Fibroblast of upper back skin (primary cell): ENCODE data around the gene RAB31.
"Not testable (repeated sequence)": the region's sequence is repeated elsewhere in the genome, so short reads cannot be mapped to it uniquely, and the experiment has no call there.

Experiments used
- DNase-seq: peaks from one replicate; pipeline ENCODE4 v3.0.0-alpha.2; 2013

Gene RAB31

GRCh38 chr18:9869715-9870430 lies 161.8 kb downstream of the RAB31 start:
- peak; percentile 80 for DNase-seq

GRCh38 chr18:9870431-9871008 lies 162.4 kb downstream of the RAB31 start:
- DNase-seq: no peak

GRCh38 chr18:9871244-9871746 lies 163.2 kb downstream of the RAB31 start:
- DNase-seq: no peak

- no peak for DNase-seq
Observed at GRCh38 chr18:9872823-9873222, 164.7 kb downstream of the RAB31 start.

- peak; percentile 21 for DNase-seq
Observed at GRCh38 chr18:9874728-9875127, 166.6 kb downstream of the RAB31 start.

- no peak for DNase-seq
Observed at GRCh38 chr18:9876212-9876866, 168.2 kb downstream of the RAB31 start.

GRCh38 chr18:9876867-9877654 lies 169.0 kb downstream of the RAB31 start:
- peak; percentile 82 for DNase-seq

- no peak for DNase-seq
Observed at GRCh38 chr18:9877655-9878014, 169.5 kb downstream of the RAB31 start.

GRCh38 chr18:9878095-9878494 lies 170.0 kb downstream of the RAB31 start:
- DNase-seq: no peak

- no peak for DNase-seq
Observed at GRCh38 chr18:9878783-9879242, 170.7 kb downstream of the RAB31 start.

GRCh38 chr18:9884090-9884489 lies 176.0 kb downstream of the RAB31 start:
- DNase-seq: no peak

- no peak for DNase-seq
Observed at GRCh38 chr18:9884532-9885140, 176.5 kb downstream of the RAB31 start.

- no peak for DNase-seq
Observed at GRCh38 chr18:9885170-9886004, 177.3 kb downstream of the RAB31 start, which contains the start of gene TXNDC2. TSS of gene TXNDC2 (plus strand) at chr18:9885973. CDS start at chr18:9886681, 708 bp downstream.

GRCh38 chr18:9886005-9886348 lies 177.9 kb downstream of the RAB31 start:
- no peak for DNase-seq

- no peak for DNase-seq
Observed at GRCh38 chr18:9887992-9888391, 179.9 kb downstream of the RAB31 start.

- DNase-seq: peak; percentile 49
Observed at GRCh38 chr18:9890196-9890595, 182.1 kb downstream of the RAB31 start.

GRCh38 chr18:9890957-9891356 lies 182.9 kb downstream of the RAB31 start:
- no peak for DNase-seq

- DNase-seq: peak; percentile 35
Observed at GRCh38 chr18:9891515-9891914, 183.4 kb downstream of the RAB31 start.

- no peak for DNase-seq
Observed at GRCh38 chr18:9894454-9895068, 186.5 kb downstream of the RAB31 start.

GRCh38 chr18:9897129-9897528 lies 189.0 kb downstream of the RAB31 start:
- DNase-seq: no peak

- not testable (repeated sequence) for DNase-seq
Observed at GRCh38 chr18:9897787-9898291, 189.7 kb downstream of the RAB31 start.
